SKM-1 treated with dmso at 0.1 percent for 144 hours (cell line): ENCODE data around the gene TPRG1L.

Experiments
- DNase-seq: peaks from one replicate; lab custom pipeline; 2025; ENCODE audit not compliant: unreplicated experiment; lab: John Stamatoyannopoulos, UW

Gene TPRG1L

GRCh38 chr1:3626025-3626424 is 1.2 kb downstream of the TPRG1L start:
- no peak for DNase-seq

GRCh38 chr1:3627515-3628253 is 2.9 kb downstream of the TPRG1L start:
- no peak for DNase-seq

DNA sequence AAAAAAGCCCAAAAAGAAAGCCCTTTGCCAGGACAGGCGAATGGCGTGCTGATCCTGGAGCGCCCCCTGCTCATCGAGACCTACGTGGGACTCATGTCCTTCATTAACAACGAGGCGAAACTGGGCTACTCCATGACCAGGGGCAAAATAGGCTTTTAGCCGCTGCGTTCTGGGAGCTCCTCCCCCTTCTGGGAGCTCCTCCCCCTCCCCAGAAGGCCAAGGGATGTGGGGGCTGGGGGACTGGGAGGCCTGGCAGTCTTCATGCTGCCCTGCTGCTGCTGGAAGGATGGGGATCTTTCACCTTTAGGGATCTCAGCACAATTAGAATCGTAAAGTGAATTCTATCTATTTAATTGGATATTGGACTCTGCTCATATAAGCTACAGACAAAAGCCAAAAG is 3.6 kb downstream of the TPRG1L start:
- DNase-seq: no peak

DNA sequence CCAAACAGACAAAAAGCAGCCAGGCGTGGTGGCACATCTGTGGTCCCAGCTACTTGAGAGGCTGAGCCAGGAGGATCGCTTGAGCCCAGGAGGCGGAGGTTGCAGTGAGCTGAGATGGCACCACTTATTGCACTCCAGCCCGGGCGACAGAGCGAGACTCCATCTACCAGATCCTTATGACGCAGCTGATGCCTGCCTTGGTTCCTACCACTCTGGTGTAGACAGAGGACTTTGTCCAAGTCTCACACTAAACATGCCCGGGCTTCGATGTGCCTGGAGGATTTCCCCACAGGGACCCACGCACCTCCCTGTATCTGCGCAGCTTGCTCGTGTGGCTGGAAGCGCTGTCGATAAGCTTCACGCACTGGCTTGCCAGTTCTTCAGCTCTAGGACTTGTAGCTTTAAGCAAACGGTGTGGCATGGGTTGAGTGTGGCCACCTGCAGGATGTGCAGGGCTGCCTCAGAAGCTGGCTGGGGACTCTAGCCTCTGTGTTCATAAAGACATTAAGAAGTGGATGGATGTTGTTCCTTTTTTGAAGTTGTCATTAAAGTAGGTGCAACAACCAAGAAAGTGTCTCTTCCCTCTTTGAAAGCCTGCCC is 4.8 kb downstream of the TPRG1L start:
- no peak for DNase-seq

DNA sequence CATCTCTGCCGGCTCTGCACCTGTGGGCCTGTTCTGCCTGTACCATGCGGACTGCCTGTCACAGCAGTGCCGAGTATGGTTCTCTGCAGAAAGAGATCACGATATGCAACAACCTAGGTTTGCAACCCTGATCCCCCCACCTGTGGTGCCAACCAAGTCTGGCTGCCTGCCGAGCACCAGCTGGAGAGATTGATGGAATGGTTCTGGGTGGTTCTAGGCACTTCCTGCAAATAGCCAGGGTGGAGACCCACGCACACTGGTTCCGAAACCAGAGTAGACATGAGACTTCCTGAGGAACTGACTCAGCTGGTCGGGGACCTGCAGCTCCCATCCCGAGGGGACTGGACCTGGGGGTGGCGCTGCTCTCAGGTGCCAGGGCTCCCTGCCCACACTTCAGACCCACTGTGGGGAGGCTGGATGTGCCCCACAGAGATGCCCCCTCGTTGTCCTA is 5.4 kb downstream of the TPRG1L start:
- DNase-seq: no peak

DNA sequence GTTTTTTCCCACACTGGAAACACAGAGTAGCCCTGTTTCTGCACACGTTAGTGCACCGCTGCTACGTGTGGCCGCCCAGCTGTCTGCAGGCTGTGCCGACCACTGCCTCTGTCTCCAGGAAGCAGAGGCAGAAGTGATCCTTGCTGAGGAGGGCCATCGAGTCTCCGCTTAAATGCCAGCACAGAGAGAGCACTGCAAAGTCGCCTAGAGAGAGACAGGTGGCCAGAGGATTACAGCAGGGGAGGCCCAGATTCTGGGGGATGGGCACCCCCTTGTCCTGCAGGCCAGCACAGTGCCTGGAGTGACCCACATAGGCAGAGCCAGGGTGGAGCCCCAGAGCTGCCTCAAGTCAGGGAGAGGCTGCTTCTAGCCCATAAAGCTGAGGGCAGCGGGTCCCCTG is 6.1 kb downstream of the TPRG1L start:
- DNase-seq: no peak

GRCh38 chr1:3631320-3632260 is 6.8 kb downstream of the TPRG1L start:
- no peak for DNase-seq

GRCh38 chr1:3632298-3632697 is 7.5 kb downstream of the TPRG1L start:
- no peak for DNase-seq

DNA sequence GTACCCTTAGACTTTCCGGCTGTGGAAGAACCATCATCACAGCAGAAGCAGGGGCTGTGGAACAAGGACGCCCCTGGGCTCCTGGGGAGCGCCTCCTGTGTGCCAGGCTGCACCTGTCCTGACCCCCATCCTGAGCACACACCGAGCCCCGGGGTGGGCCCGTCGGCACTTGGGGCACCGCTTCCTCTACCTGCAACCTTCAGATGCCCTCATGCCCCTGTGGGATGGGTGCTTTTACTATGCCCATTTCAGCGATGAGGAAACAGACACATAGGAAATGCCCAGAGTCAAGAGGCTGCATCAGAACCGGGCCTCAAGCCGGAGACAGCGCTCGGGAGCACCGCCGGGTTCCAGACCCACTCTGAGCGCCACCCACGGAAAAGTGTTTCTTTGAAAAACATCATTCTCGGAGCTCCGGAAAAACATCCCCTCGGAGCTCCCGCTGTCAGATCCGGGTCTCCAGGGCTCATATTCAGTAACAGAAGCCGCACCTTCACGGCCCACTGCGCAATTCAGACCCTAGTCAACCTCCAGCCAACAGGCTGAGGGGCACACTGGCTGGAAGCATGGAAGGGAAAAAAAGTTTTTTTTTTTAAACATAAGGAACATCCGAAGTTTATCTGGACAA is 8.0 kb downstream of the TPRG1L start:
- DNase-seq: no peak

GRCh38 chr1:3633344-3634058 is 8.7 kb downstream of the TPRG1L start:
- no peak for DNase-seq

- DNase-seq: no peak
These were observed 9.4 kb downstream of the TPRG1L start for GRCh38 chr1:3634059-3634800.

DNA sequence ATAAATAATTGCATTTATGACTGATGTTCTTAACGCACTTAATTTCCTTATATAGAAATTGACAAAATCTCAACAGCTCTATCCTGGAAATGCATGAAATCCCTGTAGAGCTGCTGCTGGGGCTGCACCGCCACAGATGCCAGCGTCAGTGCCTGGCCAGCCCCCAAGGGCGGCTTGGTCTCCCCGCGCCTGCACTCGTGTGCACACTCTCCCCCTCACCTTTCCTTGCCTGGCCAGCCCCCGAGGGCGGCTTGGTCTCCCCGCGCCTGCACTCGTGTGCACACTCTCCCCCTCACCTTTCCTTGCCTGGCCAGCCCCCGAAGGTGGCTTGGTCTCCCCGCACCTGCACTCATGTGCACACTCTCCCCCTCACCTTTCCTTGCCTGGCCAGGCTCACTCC is 11.3 kb downstream of the TPRG1L start:
- no peak for DNase-seq

GRCh38 chr1:3636531-3636930 is 11.7 kb downstream of the TPRG1L start:
- no peak for DNase-seq

DNA sequence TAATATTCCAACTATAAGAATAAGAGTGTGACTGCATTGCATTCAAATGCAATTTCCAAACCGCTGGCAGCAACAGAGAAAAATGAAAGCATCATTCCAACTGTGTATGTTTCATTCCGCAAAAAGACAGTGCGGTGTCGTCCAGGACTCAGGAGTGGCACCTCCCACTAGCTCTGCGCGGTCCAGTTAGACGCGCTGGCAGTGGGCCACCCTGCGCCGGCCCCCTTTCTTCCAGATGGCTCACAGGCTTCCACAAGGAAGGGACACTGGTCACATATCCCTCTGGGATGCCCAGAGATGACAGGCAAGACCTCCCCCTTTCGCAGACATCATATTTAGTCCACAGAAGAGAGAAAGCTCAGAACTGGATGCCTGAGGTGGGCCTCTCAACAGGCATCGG is 13.2 kb downstream of the TPRG1L start:
- DNase-seq: no peak

DNA sequence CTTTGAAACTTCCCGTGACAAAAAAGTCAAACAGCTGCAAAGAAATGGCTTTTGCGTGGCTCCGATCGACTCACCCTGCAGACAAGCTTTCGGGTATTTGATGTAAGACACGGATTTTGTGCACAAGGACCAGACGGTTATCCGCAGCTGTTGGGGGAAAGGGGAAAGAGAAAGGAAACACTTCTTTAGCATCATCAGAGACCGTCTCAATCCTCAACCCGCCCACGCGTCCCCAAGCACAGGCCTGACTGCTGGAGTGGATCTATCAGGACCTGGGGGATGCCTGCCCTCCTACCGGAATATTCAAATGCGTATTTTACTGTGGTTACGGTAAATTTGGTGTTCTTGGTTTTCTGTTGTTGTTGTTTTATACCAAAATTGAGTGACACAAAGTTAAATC is 13.9 kb downstream of the TPRG1L start:
- no peak for DNase-seq

GRCh38 chr1:3639397-3639911 is 14.6 kb downstream of the TPRG1L start:
- DNase-seq: no peak

- DNase-seq: no peak
These were observed 15.5 kb downstream of the TPRG1L start for GRCh38 chr1:3640121-3640837.

GRCh38 chr1:3641046-3641760 is 16.4 kb downstream of the TPRG1L start:
- DNase-seq: no peak
